ENCODE results near the gene CCDC197. TPM values are rescaled to one million over a fixed set of nuclear protein-coding genes. Genes with fewer than 3 reads are reported as not detected.
A peak's percentile ranks its signal among the peaks of the same experiment; 100 is the strongest.

The CCDC197 gene
- total and polyA plus RNA-seq, 2 of the 4 experiments (the other 2 are of a cell fraction), result not detected

- Histone ChIP-seq H3K23ac (ENCODE audit: low read depth, low read length) (no peak overlapping the region), H3K14ac (replicated peaks; ENCODE audit: low read depth, low read length) (no peak overlapping the region), H3K36me3 (ENCODE audit: control insufficient read depth, insufficient read depth, low read length) (no peaks in the 10 kb centered on the region), H4K91ac (ENCODE audit: insufficient read depth, low read depth, low read length) (no peak overlapping the region), H2BK120ac (ENCODE audit: low read depth, low read length) (no peak overlapping the region), H3K18ac (ENCODE audit: low read depth, low read length) (no peak overlapping the region), H3K9me1 (ENCODE audit: insufficient read depth, low read length) (no peaks in the 10 kb centered on the region), H2BK20ac (ENCODE audit: low read depth, low read length) (no peak overlapping the region), H3K9me3 (ENCODE audit: control insufficient read depth, insufficient read depth, low read length) (no peaks in the 10 kb centered on the region), H3K4me3 (ENCODE audit: insufficient read depth, low read depth, low read length) (no peak overlapping the region), H2BK15ac (ENCODE audit: low read depth, low read length) (no peak overlapping the region), H2AK9ac (replicated peaks; ENCODE audit: low read depth, low read length, poor library complexity) (no peak overlapping the region), H3K4me2 (ENCODE audit: low read depth, low read length) (no peak overlapping the region), H3K4ac (ENCODE audit: low read depth, low read length) (no peak overlapping the region), H4K8ac (ENCODE audit: low read depth in 2 of 2, low read length in 2 of 2) (no peak overlapping the region), H3K27me3 (ENCODE audit: control insufficient read depth, insufficient read depth, low read length) (peaks cover 2% of the 10 kb centered on the region; the same call in 1 of the 2 replicates), H2AFZ (replicated peaks; ENCODE audit: low read length, poor library complexity) (no peak overlapping the region), H3K9ac (ENCODE audit: low read depth, low read length) (no peak overlapping the region), H2AK5ac (ENCODE audit: low read depth, low read length) (no peak overlapping the region), H4K5ac (ENCODE audit: low read depth, low read length) (no peak overlapping the region), H2BK5ac (ENCODE audit: low read depth, low read length, poor library complexity, severe bottlenecking) (no peak overlapping the region), H3K56ac (ENCODE audit: extremely low read depth, insufficient read depth, low read length) (no peak overlapping the region), H3K27ac (ENCODE audit: insufficient read depth, low read length) (no peak overlapping the region), H3K79me1 (ENCODE audit: low read depth in 1 of 2, low read length in 2 of 2) (no peaks in the 10 kb centered on the region), H4K20me1 (ENCODE audit: insufficient read depth, low read length) (no peaks in the 10 kb centered on the region), H3K4me1 (ENCODE audit: control insufficient read depth, insufficient read depth, low read length) (no peaks in the 10 kb centered on the region)
- ATAC-seq (ENCODE audit: low read depth) (no peak), DNase-seq (peak; percentile 30)
- in situ Hi-C loops (cut with MboI; ENCODE audit: low sequenced_read_pairs) (no loop called here), dilution Hi-C loops (cut with HindIII; ENCODE audit: low sequenced_read_pairs, unreplicated experiment) (no loop called here), intact Hi-C loops (cut with micrococcal nuclease) (no loop called here)
- ChIA-PET CTCF (interaction anchor here (0.6 to 1.7 kb wide), 2 partner anchors 11 to 391 kb away, joined by 3 to 8 read pairs; no protein-coding TSS in a partner anchor), POLR2A (ENCODE audit: unreplicated experiment) (no interaction called here)
- TF ChIP-seq RFX5 (IDR thresholded peaks at IDR 0.05; ENCODE audit: low read depth, low read length) (no peak), NFE2L2 (IDR thresholded peaks at IDR 0.05; ENCODE audit: low read depth, low read length) (no peak), CTCF (conservative IDR thresholded peaks at IDR 0.05; ENCODE audit: low read depth, low read length) (no peak)
- no TSS peak for BruUV-seq (replicated peaks)
- 77% methylated on average over 16 of the region's 20 CpGs; no CpG with 5 or more reads in 1 of the 2 experiments for whole genome bisulfite sequencing, 2 experiments (ENCODE audit: extremely low coverage in 2 of 2, insufficient read length in 1 of 2)
These were observed 46.0 kb upstream of the CCDC197 start for GRCh38 chr14:93950948-93951634.

Measured in IMR-90 (cell line).